Fibroblast of lung (primary cell): ENCODE data around the gene TUNAR. TPM values are rescaled to one million over a fixed set of nuclear protein-coding genes. Genes with fewer than 3 reads are reported as not detected.

Source experiments
- DNase-seq, 2 donors: peaks; one replicate each; pipeline versions ENCODE4 v3.0.0 to v3.0.0-alpha.2; 2010; ENCODE audit warnings: low read depth in 2 of 2
- H2AFZ ChIP-seq: 2 replicates; pipeline ENCODE4 v1.5.1; 2012; ENCODE audit warnings: low read length, control low read depth, inconsistent platforms
- H3K27ac ChIP-seq: 2 replicates; pipeline ENCODE4 v1.5.1; 2011; ENCODE audit warnings: low read length, control low read depth; ENCODE audit not compliant: insufficient read depth
- H3K27me3 ChIP-seq: 2 replicates; pipeline ENCODE4 v1.5.1; 2011; ENCODE audit warnings: mild to moderate bottlenecking, low read length; ENCODE audit not compliant: control insufficient read depth, insufficient read depth
- H3K36me3 ChIP-seq: 2 replicates; pipeline ENCODE4 v1.5.1; 2011; ENCODE audit warnings: low read length; ENCODE audit not compliant: control insufficient read depth, insufficient read depth
- H3K4me1 ChIP-seq: 2 replicates; pipeline ENCODE4 v1.5.1; 2011; ENCODE audit warnings: low read length; ENCODE audit not compliant: control insufficient read depth, insufficient read depth; ENCODE audit errors: extremely low read depth
- H3K4me2 ChIP-seq: 2 replicates; pipeline ENCODE4 v1.5.1; 2011; ENCODE audit warnings: low read length, control low read depth; ENCODE audit not compliant: insufficient read depth; ENCODE audit errors: extremely low read depth
- H3K4me3 ChIP-seq, 4 experiments: fragments of 200-600 bp in 1 of 4; sonication (generic) in 1 of 4; replicated peaks in 1 of 4; 2 replicates each; pipeline ENCODE4 v1.5.1; 2011 to 2016; ENCODE audit warnings: low read length in 4 of 4, low read depth in 3 of 4, mild to moderate bottlenecking in 3 of 4, control low read depth in 2 of 4, inconsistent platforms in 1 of 4, mixed read lengths in 1 of 4; ENCODE audit not compliant: insufficient read depth in 1 of 4; ENCODE audit errors: control extremely low read depth in 1 of 4
- H3K79me2 ChIP-seq: 2 replicates; pipeline ENCODE4 v1.5.1; 2012; ENCODE audit warnings: mild to moderate bottlenecking, low read length, inconsistent platforms; ENCODE audit not compliant: control insufficient read depth, insufficient read depth
- H3K9ac ChIP-seq: 2 replicates; pipeline ENCODE4 v1.5.1; 2011; ENCODE audit warnings: mild to moderate bottlenecking, low read length, control low read depth; ENCODE audit not compliant: insufficient read depth
- H3K9me3 ChIP-seq: 2 replicates; pipeline ENCODE4 v1.5.1; 2012; ENCODE audit warnings: low read depth, low read length; ENCODE audit not compliant: control insufficient read depth, insufficient read depth
- H4K20me1 ChIP-seq: 2 replicates; pipeline ENCODE4 v1.5.1; 2011; ENCODE audit warnings: low read length; ENCODE audit not compliant: control insufficient read depth, insufficient read depth; ENCODE audit errors: extremely low read depth
- EZH2 ChIP-seq: IDR thresholded peaks from 2 replicates; pipeline ENCODE4 v1.5.1; 2012; ENCODE audit warnings: low read length, control low read depth, mild to moderate bottlenecking; ENCODE audit errors: missing control alignments
- polyA plus RNA-seq, 2 donors: library from polyadenylated mRNA; depleted of rRNA in 1 of 2; stranded (reverse) in 1 of 2; unstranded in 1 of 2; fragments of >200 nt; gene quantifications; 2 replicates each; pipeline ENCODE4 v1.2.1, GENCODE V29; 2011 to 2012; ENCODE audit warnings: missing spikeins in 1 of 2
- total RNA-seq: library from RNA; depleted of rRNA; stranded (reverse); fragments of >200 nt; gene quantifications from 2 replicates; pipeline ENCODE4 v1.2.1, GENCODE V29; 2014
- TF ChIP-seq, protein P1 (sequence below), 2 donors: IDR thresholded peaks in 1 of 2; conservative IDR thresholded peaks in 1 of 2; 1 replicate in 1 of 2; 2 replicates in 1 of 2; pipeline ENCODE4 v1.5.1; 2011 to 2012; ENCODE audit warnings: low read length in 2 of 2, control low read depth in 1 of 2, inconsistent platforms in 1 of 2, low read depth in 1 of 2, mild to moderate bottlenecking in 1 of 2

Gene TUNAR
- total and polyA plus RNA-seq, 2 donors (not counting 1 experiment from before 2014, with no cell fraction given): not detected

GRCh38 chr14:95870772-95871171 lies 5.9 kb upstream of the TUNAR start:
- H3K4me2 ChIP-seq: no peak overlapping the region
- no peaks in the 10 kb centered on the region for H3K79me2 ChIP-seq
- no peak overlapping the region for H3K4me3 ChIP-seq
- H3K9me3 ChIP-seq: no peaks in the 10 kb centered on the region
- no peak overlapping the region for H3K27ac ChIP-seq
- no peak overlapping the region for H3K9ac ChIP-seq
- H2AFZ ChIP-seq: no peak overlapping the region
- H3K4me1 ChIP-seq: no peaks in the 10 kb centered on the region
- no peaks in the 10 kb centered on the region for H3K36me3 ChIP-seq
- no peaks in the 10 kb centered on the region for H3K27me3 ChIP-seq
- DNase-seq: no peak
- TF ChIP-seq, protein P1, sequence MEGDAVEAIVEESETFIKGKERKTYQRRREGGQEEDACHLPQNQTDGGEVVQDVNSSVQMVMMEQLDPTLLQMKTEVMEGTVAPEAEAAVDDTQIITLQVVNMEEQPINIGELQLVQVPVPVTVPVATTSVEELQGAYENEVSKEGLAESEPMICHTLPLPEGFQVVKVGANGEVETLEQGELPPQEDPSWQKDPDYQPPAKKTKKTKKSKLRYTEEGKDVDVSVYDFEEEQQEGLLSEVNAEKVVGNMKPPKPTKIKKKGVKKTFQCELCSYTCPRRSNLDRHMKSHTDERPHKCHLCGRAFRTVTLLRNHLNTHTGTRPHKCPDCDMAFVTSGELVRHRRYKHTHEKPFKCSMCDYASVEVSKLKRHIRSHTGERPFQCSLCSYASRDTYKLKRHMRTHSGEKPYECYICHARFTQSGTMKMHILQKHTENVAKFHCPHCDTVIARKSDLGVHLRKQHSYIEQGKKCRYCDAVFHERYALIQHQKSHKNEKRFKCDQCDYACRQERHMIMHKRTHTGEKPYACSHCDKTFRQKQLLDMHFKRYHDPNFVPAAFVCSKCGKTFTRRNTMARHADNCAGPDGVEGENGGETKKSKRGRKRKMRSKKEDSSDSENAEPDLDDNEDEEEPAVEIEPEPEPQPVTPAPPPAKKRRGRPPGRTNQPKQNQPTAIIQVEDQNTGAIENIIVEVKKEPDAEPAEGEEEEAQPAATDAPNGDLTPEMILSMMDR (conservative IDR thresholded peaks at IDR 0.05 in 1 of 2, IDR thresholded peaks at IDR 0.05 in 1 of 2; ENCODE audit: low read depth in 1 of 2, low read length in 2 of 2): no peak
- no peak for TF ChIP-seq EZH2
- no peaks in the 10 kb centered on the region for H4K20me1 ChIP-seq

GRCh38 chr14:95871531-95871930 lies 5.1 kb upstream of the TUNAR start:
- Histone ChIP-seq H2AFZ (no peak overlapping the region), H3K4me2 (no peak overlapping the region), H3K27ac (no peak overlapping the region), H3K79me2 (no peaks in the 10 kb centered on the region), H4K20me1 (no peaks in the 10 kb centered on the region), H3K4me3 (no peak overlapping the region), H3K4me1 (no peaks in the 10 kb centered on the region), H3K9me3 (no peaks in the 10 kb centered on the region), H3K9ac (no peak overlapping the region), H3K27me3 (no peaks in the 10 kb centered on the region), H3K36me3 (no peaks in the 10 kb centered on the region)
- no peak for DNase-seq
- TF ChIP-seq, protein P1 (conservative IDR thresholded peaks at IDR 0.05 in 1 of 2, IDR thresholded peaks at IDR 0.05 in 1 of 2; ENCODE audit: low read depth in 1 of 2, low read length in 2 of 2): no peak
- no peak for TF ChIP-seq EZH2

DNA sequence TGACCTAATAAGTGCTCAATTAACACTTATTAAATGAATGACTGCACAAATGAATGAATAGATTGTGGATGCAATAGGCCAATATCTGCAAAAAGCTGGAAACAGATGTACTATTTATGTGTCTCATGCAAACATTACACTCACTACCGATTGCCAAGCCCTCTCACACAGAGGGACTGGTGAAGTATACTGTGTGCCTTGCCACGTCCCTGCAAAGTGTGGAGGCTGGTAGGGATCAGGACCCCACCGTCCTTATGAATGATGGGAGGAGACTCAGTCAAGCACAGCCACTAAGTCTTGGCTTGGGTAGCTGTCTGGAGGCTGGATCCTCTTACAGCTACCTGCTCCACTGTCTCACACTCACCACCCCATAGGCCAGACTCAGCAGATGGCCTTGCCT lies 3.9 kb upstream of the TUNAR start:
- peaks cover 5% of the 10 kb centered on the region for H3K27me3 ChIP-seq
- H3K4me3 ChIP-seq: no peak overlapping the region
- no peak for DNase-seq
- no peaks in the 10 kb centered on the region for H3K9me3 ChIP-seq
- H3K79me2 ChIP-seq: no peaks in the 10 kb centered on the region
- TF ChIP-seq EZH2: no peak
- TF ChIP-seq, protein P1 (conservative IDR thresholded peaks at IDR 0.05 in 1 of 2, IDR thresholded peaks at IDR 0.05 in 1 of 2; ENCODE audit: low read depth in 1 of 2, low read length in 2 of 2): no peak
- H3K36me3 ChIP-seq: no peaks in the 10 kb centered on the region
- no peaks in the 10 kb centered on the region for H4K20me1 ChIP-seq
- H3K4me2 ChIP-seq: no peak overlapping the region
- no peaks in the 10 kb centered on the region for H3K4me1 ChIP-seq
- no peak overlapping the region for H3K27ac ChIP-seq
- no peak overlapping the region for H3K9ac ChIP-seq
- no peak overlapping the region for H2AFZ ChIP-seq
